SK-N-SH (cell line): Measurements from ENCODE around the gene TRIM9. TPM values are rescaled to one million over a fixed set of nuclear protein-coding genes. Genes with fewer than 3 reads are reported as not detected.

Experiments used
- CTCF ChIA-PET: fragments of 300-600, 350-600 bp; formaldehyde crosslinking; extraction: SDS; loops from one replicate; lab custom pipeline; 2021; lab: Yijun Ruan, JAX
- POLR2A ChIA-PET: fragments of 350-600 bp; sonication (Branson Sonifier 250); formaldehyde crosslinking; extraction: SDS; loops from one replicate; lab custom pipeline; 2020; ENCODE audit warnings: antibody characterized with exemption, inconsistent platforms; lab: Yijun Ruan, JAX
- DNase-seq: peaks from one replicate; pipeline ENCODE4 v3.0.0; 2012
- H2AFZ ChIP-seq: fragments of 200-600 bp; sonication (generic); 2 replicates; pipeline ENCODE4 v1.8.1; 2016; ENCODE audit warnings: antibody characterized with exemption, mild to moderate bottlenecking, low read depth
- H3F3A ChIP-seq: fragments of 200-600 bp; sonication (generic); replicated peaks from 2 replicates; pipeline ENCODE3; 2016; ENCODE audit warnings: antibody characterized with exemption, mild to moderate bottlenecking; ENCODE audit not compliant: insufficient read depth
- H3K27ac ChIP-seq, 2 experiments: fragments of 200-500 bp in 1 of 2; fragments of 200-600 bp in 1 of 2; sonication (Bioruptor generic) in 1 of 2; sonication (generic), shearing (Covaris generic) in 1 of 2; 2 replicates each; pipeline versions ENCODE4 v1.5.1 to v1.6.1; 2014 to 2016; ENCODE audit warnings: low read depth in 2 of 2, inconsistent platforms in 1 of 2, low read length in 1 of 2, mild to moderate bottlenecking in 1 of 2, mixed read lengths in 1 of 2
- H3K27me3 ChIP-seq: fragments of 200-600 bp; sonication (generic), shearing (Covaris generic); 2 replicates; pipeline ENCODE4 v1.6.1; 2016; ENCODE audit warnings: mixed run types; ENCODE audit not compliant: insufficient read depth
- H3K36me3 ChIP-seq, 2 experiments: fragments of 200-500 bp in 1 of 2; fragments of 200-600 bp in 1 of 2; sonication (Bioruptor generic) in 1 of 2; sonication (generic) in 1 of 2; replicated peaks in 1 of 2; 2 replicates each; pipeline versions ENCODE3 to v1.5.1; 2014 to 2016; ENCODE audit warnings: low read length in 1 of 2, mild to moderate bottlenecking in 1 of 2; ENCODE audit not compliant: insufficient read depth in 2 of 2, control insufficient read depth in 1 of 2
- H3K4me1 ChIP-seq, 2 experiments: fragments of 200-500 bp in 1 of 2; fragments of 200-600 bp in 1 of 2; sonication (Bioruptor generic) in 1 of 2; sonication (generic), shearing (Covaris generic) in 1 of 2; 2 replicates each; pipeline versions ENCODE4 v1.5.1 to v1.6.1; 2014 to 2016; ENCODE audit warnings: low read depth in 1 of 2, low read length in 1 of 2, mixed run types in 1 of 2; ENCODE audit not compliant: insufficient read depth in 2 of 2, control insufficient read depth in 1 of 2
- H3K4me2 ChIP-seq: fragments of 200-600 bp; sonication (generic), shearing (Covaris generic); 2 replicates; pipeline ENCODE4 v1.6.1; 2017; ENCODE audit warnings: mixed run types
- H3K4me3 ChIP-seq, 2 experiments: fragments of 200-500 bp in 1 of 2; fragments of 200-600 bp in 1 of 2; sonication (Bioruptor generic) in 1 of 2; sonication (generic), shearing (Covaris generic) in 1 of 2; 2 replicates each; pipeline versions ENCODE4 v1.5.1 to v1.8.1; 2014 to 2016; ENCODE audit warnings: low read depth in 2 of 2, inconsistent platforms in 1 of 2, low read length in 1 of 2, mild to moderate bottlenecking in 1 of 2, mixed read lengths in 1 of 2, moderate library complexity in 1 of 2
- H3K79me2 ChIP-seq: fragments of 200-600 bp; sonication (generic); 2 replicates; pipeline ENCODE4 v1.8.1; 2017; ENCODE audit warnings: mild to moderate bottlenecking; ENCODE audit not compliant: insufficient read depth
- H3K9ac ChIP-seq: fragments of 200-600 bp; sonication (generic); 2 replicates; pipeline ENCODE4 v1.6.1; 2017; ENCODE audit warnings: mixed run types
- H3K9me2 ChIP-seq: fragments of 200-600 bp; sonication (generic); 2 replicates; pipeline ENCODE4 v1.6.1; 2017; ENCODE audit warnings: mixed run types
- H3K9me3 ChIP-seq: fragments of 200-600 bp; sonication (generic); 2 replicates; pipeline ENCODE4 v1.6.1; 2017; ENCODE audit warnings: mixed run types, mild to moderate bottlenecking, moderate library complexity
- H4K20me1 ChIP-seq: fragments of 200-600 bp; sonication (generic); 2 replicates; pipeline ENCODE4 v1.6.1; 2017; ENCODE audit warnings: mild to moderate bottlenecking, mixed run types; ENCODE audit not compliant: insufficient read depth
- CHD2 ChIP-seq: fragments of 150-350 bp; IDR thresholded peaks from 2 replicates; pipeline ENCODE4 v1.6.1; 2018; ENCODE audit warnings: low read length; ENCODE audit not compliant: partially characterized antibody
- CTCF ChIP-seq: fragments of 200-600 bp; sonication (generic); IDR thresholded peaks from 2 replicates; pipeline ENCODE4 v1.6.1; 2017; ENCODE audit warnings: antibody characterized with exemption, mild to moderate bottlenecking, moderate library complexity
- ELF1 ChIP-seq: IDR thresholded peaks from 2 replicates; pipeline ENCODE4 v1.4.0; 2012
- EP300 ChIP-seq, 2 experiments: IDR thresholded peaks; 2 replicates each; pipeline versions ENCODE4 v1.4.0 to v1.6.1; 2012; ENCODE audit warnings: borderline replicate concordance in 1 of 2, low read depth in 1 of 2, low read length in 1 of 2
- FOSL2 ChIP-seq: IDR thresholded peaks from 2 replicates; pipeline ENCODE4 v1.4.0; 2012; ENCODE audit warnings: low read depth, mild to moderate bottlenecking, moderate library complexity, borderline replicate concordance
- FOXM1 ChIP-seq: IDR thresholded peaks from 2 replicates; pipeline ENCODE4 v1.4.0; 2012; ENCODE audit warnings: low read depth, mild to moderate bottlenecking
- GABPA ChIP-seq: IDR thresholded peaks from 2 replicates; pipeline ENCODE4 v1.4.0; 2012; ENCODE audit warnings: low read depth, mild to moderate bottlenecking
- JUND ChIP-seq: IDR thresholded peaks from 2 replicates; pipeline ENCODE4 v1.4.0; 2012
- MXI1 ChIP-seq: IDR thresholded peaks from 2 replicates; pipeline ENCODE4 v1.6.1; 2012; ENCODE audit warnings: mild to moderate bottlenecking, low read depth, low read length, improper control_type of control experiment
- NFIC ChIP-seq: IDR thresholded peaks from 2 replicates; pipeline ENCODE4 v1.4.0; 2012; ENCODE audit warnings: borderline replicate concordance
- POLR2AphosphoS5 ChIP-seq: IDR thresholded peaks from 2 replicates; pipeline ENCODE4 v1.6.1; 2012; ENCODE audit warnings: low read depth, low read length
- RAD21 ChIP-seq: IDR thresholded peaks from 2 replicates; pipeline ENCODE4 v1.6.1; 2012; ENCODE audit warnings: mild to moderate bottlenecking, low read length
- RCOR1 ChIP-seq: fragments of 150-350 bp; IDR thresholded peaks from 2 replicates; pipeline ENCODE4 v1.6.1; 2017; ENCODE audit warnings: antibody characterized with exemption, low read length
- RFX5 ChIP-seq: IDR thresholded peaks from 2 replicates; pipeline ENCODE4 v1.6.1; 2012; ENCODE audit warnings: mild to moderate bottlenecking, improper control_type of control experiment, low read length
- RXRA ChIP-seq: IDR thresholded peaks from 2 replicates; pipeline ENCODE4 v1.4.0; 2012; ENCODE audit warnings: low read depth, mild to moderate bottlenecking, borderline replicate concordance
- SIN3A ChIP-seq: IDR thresholded peaks from 2 replicates; pipeline ENCODE4 v1.6.1; 2012; ENCODE audit warnings: low read depth, mild to moderate bottlenecking, low read length, moderate library complexity, borderline replicate concordance
- SMC3 ChIP-seq: IDR thresholded peaks from 2 replicates; pipeline ENCODE4 v1.6.1; 2012; ENCODE audit warnings: low read depth, low read length, improper control_type of control experiment
- TCF12 ChIP-seq: IDR thresholded peaks from 2 replicates; pipeline ENCODE4 v1.4.0; 2012
- WGBS: methylation state at CpG from one replicate; pipeline ENCODE4 v1.1.6; 2017; ENCODE audit warnings: low lambda C conversion rate; 5-methylcytosine and 5-hydroxymethylcytosine counted together
- polyA plus RNA-seq, 3 experiments: library from polyadenylated mRNA; depleted of rRNA; stranded (reverse); fragments of >200 nt; gene quantifications; 2 replicates each; pipeline ENCODE4 v1.2.3, GENCODE V29; 2012
- TF ChIP-seq, protein P1 (sequence below): IDR thresholded peaks from 2 replicates; pipeline ENCODE4 v1.4.0; 2012; ENCODE audit warnings: low read depth
- TF ChIP-seq, protein P2 (sequence below): IDR thresholded peaks from 2 replicates; pipeline ENCODE4 v1.4.0; 2012; ENCODE audit warnings: low read depth, borderline replicate concordance
- TF ChIP-seq, protein P3 (sequence below): fragments of 150-350 bp; IDR thresholded peaks from 2 replicates; pipeline ENCODE4 v1.6.1; 2016; ENCODE audit warnings: mild to moderate bottlenecking, low read depth, low read length

Gene TRIM9
- polyA plus RNA-seq, 1 of the 3 experiments (the other 2 are of a cell fraction) = 3.9 TPM

DNA sequence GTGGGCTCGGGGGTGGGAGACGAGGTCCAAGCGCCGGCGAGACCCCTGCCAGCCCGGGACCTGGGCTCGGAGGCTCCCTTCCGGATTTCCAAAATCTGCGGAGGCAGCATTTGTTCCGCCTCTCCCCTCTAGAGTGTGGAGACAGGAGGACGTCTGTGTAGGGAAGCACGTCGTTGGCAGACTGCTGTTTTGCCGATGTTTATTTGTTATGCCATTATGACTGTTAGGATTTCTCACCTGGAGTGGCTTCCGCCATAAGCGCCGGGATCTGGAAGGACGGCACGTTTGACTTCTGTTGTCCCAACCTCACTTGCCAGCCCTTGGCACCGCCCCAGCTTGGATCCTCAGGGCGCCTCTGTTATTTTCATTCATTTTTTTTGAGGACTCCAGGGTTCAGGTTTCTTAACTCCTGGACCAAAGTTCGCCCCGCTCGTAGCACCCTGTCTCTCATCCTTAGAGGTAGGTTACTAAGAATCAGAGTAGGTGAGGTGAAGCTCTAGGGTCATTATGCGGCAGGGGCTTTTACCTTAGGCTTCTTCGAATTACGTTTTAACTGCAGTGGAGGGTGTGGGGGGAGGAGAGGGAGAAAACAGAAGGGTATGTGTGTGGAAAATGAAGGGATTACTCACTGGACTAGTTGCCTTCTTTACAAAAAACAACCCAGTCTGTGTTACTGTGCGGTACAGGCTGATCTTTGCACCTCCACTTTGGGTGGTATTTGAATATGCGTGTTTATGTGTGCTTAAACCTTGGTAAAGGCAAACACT lies 150.1 kb downstream of the TRIM9 start:
- peak overlapping the region; percentile 16 to 63; a peak in 3 of 4 replicates for H3K27ac ChIP-seq
- peak overlapping the region; percentile 99 for H2AFZ ChIP-seq
- peaks cover 12% of the 10 kb centered on the region for H3F3A ChIP-seq
- POLR2A ChIA-PET = no interaction called here
- CTCF ChIA-PET = interaction anchor here (0.8 to 1.8 kb wide), 5 partner anchors 11 to 274 kb away, joined by 3 to 6 read pairs (median 4); no protein-coding TSS in a partner anchor
- H3K79me2 ChIP-seq = no peaks in the 10 kb centered on the region
- no peaks in the 10 kb centered on the region for H4K20me1 ChIP-seq
- H3K4me2 ChIP-seq = peak overlapping the region; percentile 77
- no peak for DNase-seq
- H3K4me1 ChIP-seq = peaks cover 0 to 10% of the 10 kb centered on the region in 2 experiments; a peak in 1 of 4 replicates
- H3K27me3 ChIP-seq = no peaks in the 10 kb centered on the region
- no peaks in the 10 kb centered on the region for H3K36me3 ChIP-seq
- WGBS = 16% methylated on average over 29 of the region's 29 CpGs
- TF ChIP-seq FOSL2 (no peak), FOXM1 (no peak), NFIC (0 out of 2 replicates have a peak, but pooled peaks have one; percentile 35)
- TF ChIP-seq, protein P1, sequence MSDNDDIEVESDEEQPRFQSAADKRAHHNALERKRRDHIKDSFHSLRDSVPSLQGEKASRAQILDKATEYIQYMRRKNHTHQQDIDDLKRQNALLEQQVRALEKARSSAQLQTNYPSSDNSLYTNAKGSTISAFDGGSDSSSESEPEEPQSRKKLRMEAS = 0 out of 2 replicates have a peak, but pooled peaks have one; percentile 2
- H3K9me2 ChIP-seq = no peaks in the 10 kb centered on the region
- H3K9me3 ChIP-seq = no peaks in the 10 kb centered on the region
- peak overlapping the region; percentile 77 for H3K9ac ChIP-seq
- H3K4me3 ChIP-seq = peak overlapping the region; percentile 74 to 79

DNA sequence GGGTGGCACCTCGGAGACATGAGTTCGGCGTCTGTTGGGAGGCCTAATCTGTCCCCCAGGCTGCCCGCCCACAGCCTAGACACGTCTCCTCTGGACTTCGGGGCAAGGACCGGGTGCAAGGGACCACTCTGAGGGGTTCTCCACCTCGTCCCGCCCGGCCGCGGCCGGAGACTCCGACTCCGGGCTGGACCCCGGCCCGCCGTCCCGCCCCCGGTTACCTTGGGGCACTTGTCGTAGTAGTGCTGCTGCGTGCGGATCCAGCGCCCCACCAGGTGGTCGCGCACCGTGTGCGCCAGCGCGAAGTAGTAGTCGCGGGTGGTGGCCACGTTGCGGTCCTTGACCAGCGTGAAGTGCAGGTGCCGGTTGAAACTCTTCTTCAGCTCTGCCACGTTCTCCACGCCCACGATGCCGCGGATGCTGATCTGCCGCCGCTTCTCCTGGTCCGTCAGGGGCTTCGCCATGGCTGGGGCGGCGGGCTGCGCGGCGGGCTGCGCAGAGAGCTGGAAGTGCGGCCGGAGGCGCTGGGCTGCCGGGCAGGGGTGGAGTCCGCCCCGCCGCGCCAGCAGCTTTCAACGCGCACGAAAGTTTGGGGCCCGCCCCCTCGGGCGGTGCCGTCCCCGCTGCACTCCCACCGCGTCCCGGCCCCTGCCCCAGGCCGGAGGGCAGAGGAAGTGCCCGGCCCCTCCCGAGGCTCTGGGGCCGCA lies 150.8 kb downstream of the TRIM9 start, which contains the start of gene PYGL:
TSS of gene PYGL (minus strand) at position 541 of the 704 bp plus-strand sequence. CDS start at position 461, 80 bp downstream.
- H3K9me2 ChIP-seq = no peaks in the 10 kb centered on the region
- H3K79me2 ChIP-seq = no peaks in the 10 kb centered on the region
- peaks cover 12% of the 10 kb centered on the region for H3F3A ChIP-seq
- peak within 1 kb of the TSS; percentile 16 to 63; a peak in 3 of 4 replicates for H3K27ac ChIP-seq
- peak within 1 kb of the TSS; percentile 74 to 79 for H3K4me3 ChIP-seq
- H4K20me1 ChIP-seq = no peaks in the 10 kb centered on the region
- ChIA-PET POLR2A (no interaction called here), CTCF (interaction anchor here (0.8 to 1.8 kb wide), 6 partner anchors 9 to 275 kb away, joined by 3 to 6 read pairs (median 4); no protein-coding TSS in a partner anchor)
- DNase-seq = peak; percentile 84
- peaks cover 0 to 10% of the 10 kb centered on the region in 2 experiments; a peak in 1 of 4 replicates for H3K4me1 ChIP-seq
- no peaks in the 10 kb centered on the region for H3K27me3 ChIP-seq
- H3K9me3 ChIP-seq = no peaks in the 10 kb centered on the region
- peak within 1 kb of the TSS; percentile 77 for H3K4me2 ChIP-seq
- peak within 1 kb of the TSS; percentile 99 for H2AFZ ChIP-seq
- no peaks in the 10 kb centered on the region for H3K36me3 ChIP-seq
- peak within 1 kb of the TSS; percentile 77 for H3K9ac ChIP-seq
- 2% methylated on average over 9 of the region's 74 CpGs for WGBS
- TF ChIP-seq RXRA (no peak), NFIC (no peak), GABPA (no peak), RAD21 (no peak), TCF12 (no peak), EP300 (IDR thresholded peaks at IDR 0.05; ENCODE audit: borderline replicate concordance in 1 of 2, low read depth in 1 of 2, low read length in 1 of 2) (no peak), ELF1 (no peak), SIN3A (no peak), MXI1 (no peak), RFX5 (no peak), CTCF (no peak), CHD2 (no peak), FOXM1 (no peak), POLR2AphosphoS5 (peak; percentile 57; the same call in 1 of the 2 replicates), JUND (no peak), RCOR1 (no peak), FOSL2 (no peak), SMC3 (no peak)
- TF ChIP-seq, protein P2, sequence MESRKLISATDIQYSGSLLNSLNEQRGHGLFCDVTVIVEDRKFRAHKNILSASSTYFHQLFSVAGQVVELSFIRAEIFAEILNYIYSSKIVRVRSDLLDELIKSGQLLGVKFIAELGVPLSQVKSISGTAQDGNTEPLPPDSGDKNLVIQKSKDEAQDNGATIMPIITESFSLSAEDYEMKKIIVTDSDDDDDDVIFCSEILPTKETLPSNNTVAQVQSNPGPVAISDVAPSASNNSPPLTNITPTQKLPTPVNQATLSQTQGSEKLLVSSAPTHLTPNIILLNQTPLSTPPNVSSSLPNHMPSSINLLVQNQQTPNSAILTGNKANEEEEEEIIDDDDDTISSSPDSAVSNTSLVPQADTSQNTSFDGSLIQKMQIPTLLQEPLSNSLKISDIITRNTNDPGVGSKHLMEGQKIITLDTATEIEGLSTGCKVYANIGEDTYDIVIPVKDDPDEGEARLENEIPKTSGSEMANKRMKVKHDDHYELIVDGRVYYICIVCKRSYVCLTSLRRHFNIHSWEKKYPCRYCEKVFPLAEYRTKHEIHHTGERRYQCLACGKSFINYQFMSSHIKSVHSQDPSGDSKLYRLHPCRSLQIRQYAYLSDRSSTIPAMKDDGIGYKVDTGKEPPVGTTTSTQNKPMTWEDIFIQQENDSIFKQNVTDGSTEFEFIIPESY = no peak
- TF ChIP-seq, protein P3, sequence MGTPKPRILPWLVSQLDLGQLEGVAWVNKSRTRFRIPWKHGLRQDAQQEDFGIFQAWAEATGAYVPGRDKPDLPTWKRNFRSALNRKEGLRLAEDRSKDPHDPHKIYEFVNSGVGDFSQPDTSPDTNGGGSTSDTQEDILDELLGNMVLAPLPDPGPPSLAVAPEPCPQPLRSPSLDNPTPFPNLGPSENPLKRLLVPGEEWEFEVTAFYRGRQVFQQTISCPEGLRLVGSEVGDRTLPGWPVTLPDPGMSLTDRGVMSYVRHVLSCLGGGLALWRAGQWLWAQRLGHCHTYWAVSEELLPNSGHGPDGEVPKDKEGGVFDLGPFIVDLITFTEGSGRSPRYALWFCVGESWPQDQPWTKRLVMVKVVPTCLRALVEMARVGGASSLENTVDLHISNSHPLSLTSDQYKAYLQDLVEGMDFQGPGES = no peak
